GM23248 (cell line): ENCODE data around the gene AFTPH.

Experiments
- EZH2 ChIP-seq: fragments of 200-600 bp; sonication (generic); IDR thresholded peaks from 2 replicates; pipeline ENCODE4 v1.6.1; 2018; ENCODE audit warnings: antibody characterized with exemption, mild to moderate bottlenecking; ENCODE audit not compliant: insufficient read depth, poor library complexity, severe bottlenecking
- EZH2phosphoT487 ChIP-seq: fragments of 200-600 bp; sonication (generic); IDR thresholded peaks from 2 replicates; pipeline ENCODE4 v1.6.1; 2018; ENCODE audit warnings: antibody characterized with exemption, moderate library complexity, mild to moderate bottlenecking, low read depth; ENCODE audit not compliant: insufficient read depth

GRCh38 chr2:64609227-64609941 is 85.3 kb downstream of the AFTPH start:
- no peak for TF ChIP-seq EZH2
- no peak for TF ChIP-seq EZH2phosphoT487
